DOHH2 (cell line): ENCODE results near the gene RC3H1.

ENCODE experiments used
- EZH2phosphoT487 ChIP-seq: fragments of 200-600 bp; sonication (generic); IDR thresholded peaks from 2 replicates; pipeline ENCODE4 v1.6.1; 2017; ENCODE audit warnings: borderline replicate concordance, mild to moderate bottlenecking, antibody characterized with exemption, low read length, moderate library complexity, mixed read lengths
- TF ChIP-seq, protein P1 (sequence below): fragments of 200-600 bp; sonication (generic); IDR thresholded peaks from one replicate; pipeline ENCODE4 v1.5.1; 2014; ENCODE audit warnings: antibody characterized with exemption, mild to moderate bottlenecking, low read depth, low read length; ENCODE audit not compliant: poor library complexity, severe bottlenecking

DNA sequence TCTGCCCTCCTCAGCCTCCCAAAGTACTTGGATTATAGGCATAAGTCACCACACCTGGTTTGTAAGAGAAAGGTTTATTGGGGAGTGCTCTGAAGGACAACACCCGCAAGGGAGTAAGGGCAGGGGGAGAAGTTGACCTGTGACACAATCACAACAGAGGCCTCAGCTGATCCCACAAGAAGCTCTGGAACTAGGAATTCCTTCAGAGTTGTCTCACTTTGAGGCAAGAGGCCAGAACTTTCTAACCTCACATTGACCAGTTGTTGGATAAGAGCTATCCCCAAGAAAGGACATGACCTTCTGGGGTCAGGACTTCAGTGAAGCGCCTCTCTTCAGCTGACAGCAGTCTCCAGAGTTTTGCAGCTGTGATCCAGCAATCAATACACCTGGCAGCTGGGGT is 27.4 kb upstream of the RC3H1 start:
- TF ChIP-seq, protein P1, sequence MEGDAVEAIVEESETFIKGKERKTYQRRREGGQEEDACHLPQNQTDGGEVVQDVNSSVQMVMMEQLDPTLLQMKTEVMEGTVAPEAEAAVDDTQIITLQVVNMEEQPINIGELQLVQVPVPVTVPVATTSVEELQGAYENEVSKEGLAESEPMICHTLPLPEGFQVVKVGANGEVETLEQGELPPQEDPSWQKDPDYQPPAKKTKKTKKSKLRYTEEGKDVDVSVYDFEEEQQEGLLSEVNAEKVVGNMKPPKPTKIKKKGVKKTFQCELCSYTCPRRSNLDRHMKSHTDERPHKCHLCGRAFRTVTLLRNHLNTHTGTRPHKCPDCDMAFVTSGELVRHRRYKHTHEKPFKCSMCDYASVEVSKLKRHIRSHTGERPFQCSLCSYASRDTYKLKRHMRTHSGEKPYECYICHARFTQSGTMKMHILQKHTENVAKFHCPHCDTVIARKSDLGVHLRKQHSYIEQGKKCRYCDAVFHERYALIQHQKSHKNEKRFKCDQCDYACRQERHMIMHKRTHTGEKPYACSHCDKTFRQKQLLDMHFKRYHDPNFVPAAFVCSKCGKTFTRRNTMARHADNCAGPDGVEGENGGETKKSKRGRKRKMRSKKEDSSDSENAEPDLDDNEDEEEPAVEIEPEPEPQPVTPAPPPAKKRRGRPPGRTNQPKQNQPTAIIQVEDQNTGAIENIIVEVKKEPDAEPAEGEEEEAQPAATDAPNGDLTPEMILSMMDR, result no peak
- no peak for TF ChIP-seq EZH2phosphoT487
